CD4-positive, alpha-beta T cell treated with Interleukin-6 at 100 ng/mL for 8 hours (primary cell): ENCODE results near the gene USP13.
A peak's percentile ranks its signal among the peaks of the same experiment; 100 is the strongest.
"Not testable (repeated sequence)": the region's sequence is repeated elsewhere in the genome, so short reads cannot be mapped to it uniquely, and the experiment has no call there.

Experiments
- DNase-seq: peaks from one replicate; pipeline ENCODE4 v3.0.0-alpha.2; 2020; ENCODE audit warnings: mixed read lengths, low spot score

Gene USP13

GRCh38 chr3:179652447-179653095, at the start of gene USP13:
TSS of gene USP13 (plus strand) at chr3:179653040. CDS start at chr3:179653226, 186 bp downstream.
- peak; percentile 54 for DNase-seq

DNA sequence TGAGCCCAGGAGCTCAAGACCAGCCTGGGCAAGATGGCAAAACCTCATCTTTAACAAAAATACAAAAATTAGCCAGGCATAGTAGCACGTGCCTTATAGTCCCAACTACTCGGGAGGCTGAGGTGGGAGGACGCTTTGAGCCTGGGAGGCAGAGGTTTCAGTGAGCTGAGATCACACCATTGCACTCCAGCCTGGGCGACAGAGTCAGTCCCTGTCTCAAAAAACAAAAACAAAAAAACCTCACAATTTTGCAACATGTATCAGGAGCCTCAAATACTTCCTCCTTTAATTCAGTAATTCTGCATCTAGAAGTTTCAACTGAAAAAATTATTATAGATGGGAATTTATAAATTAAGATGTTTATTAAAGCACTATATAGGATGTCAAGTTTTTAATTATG, 49.5 kb upstream of the USP13 start:
- DNase-seq = no peak

- no peak for DNase-seq
Measured at GRCh38 chr3:179603831-179604230, 49.0 kb upstream of the USP13 start.

DNA sequence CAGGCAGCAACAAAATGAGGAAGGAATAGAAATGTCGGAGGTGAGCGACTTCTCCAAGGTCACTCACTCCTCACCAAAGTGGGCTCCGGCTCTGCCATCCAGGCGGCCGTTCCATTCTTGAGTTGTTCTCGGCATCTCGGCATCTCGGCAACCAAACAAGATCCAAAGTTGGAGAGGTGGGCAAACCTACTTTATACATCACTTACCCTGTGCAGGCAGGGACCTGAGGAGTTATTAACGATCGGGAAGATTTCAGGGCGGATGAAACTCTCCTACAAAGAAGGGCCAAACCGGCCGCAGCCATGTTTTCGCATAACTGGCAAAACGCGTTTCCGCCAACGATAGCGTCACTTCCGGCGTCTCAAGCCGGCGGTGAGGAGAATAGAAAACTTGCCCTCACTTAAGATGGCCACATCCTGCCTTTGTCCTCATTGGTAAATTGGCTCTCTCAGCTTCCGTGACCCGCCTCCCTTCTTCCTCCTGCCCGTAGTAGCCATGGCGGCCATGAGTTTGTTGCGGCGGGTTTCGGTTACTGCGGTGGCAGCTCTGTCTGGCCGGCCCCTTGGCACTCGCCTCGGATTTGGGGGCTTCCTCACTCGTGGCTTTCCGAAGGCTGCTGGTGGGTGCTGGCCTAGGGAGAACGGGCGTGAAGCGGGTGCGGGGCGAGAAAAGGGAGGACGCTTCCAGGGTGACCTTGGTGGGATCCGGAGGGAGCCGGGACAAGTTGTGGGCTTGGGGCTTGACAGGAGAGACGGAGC, 48.3 kb upstream of the USP13 start, which contains the start of the genes MRPL47 and NDUFB5:
TSS of gene MRPL47 (minus strand) at position 318 of the 758 bp plus-strand sequence. CDS start at position 304, 14 bp downstream.
TSS of gene NDUFB5 (plus strand) at position 474 of the 758 bp plus-strand sequence. CDS start at position 496, 22 bp downstream.
- peak; percentile 92 for DNase-seq

GRCh38 chr3:179606534-179607085, 46.2 kb upstream of the USP13 start:
- DNase-seq = no peak

- no peak for DNase-seq
Measured at GRCh38 chr3:179608931-179609720, 43.7 kb upstream of the USP13 start.

- no peak for DNase-seq
Measured at GRCh38 chr3:179610066-179610465, 42.8 kb upstream of the USP13 start.

DNA sequence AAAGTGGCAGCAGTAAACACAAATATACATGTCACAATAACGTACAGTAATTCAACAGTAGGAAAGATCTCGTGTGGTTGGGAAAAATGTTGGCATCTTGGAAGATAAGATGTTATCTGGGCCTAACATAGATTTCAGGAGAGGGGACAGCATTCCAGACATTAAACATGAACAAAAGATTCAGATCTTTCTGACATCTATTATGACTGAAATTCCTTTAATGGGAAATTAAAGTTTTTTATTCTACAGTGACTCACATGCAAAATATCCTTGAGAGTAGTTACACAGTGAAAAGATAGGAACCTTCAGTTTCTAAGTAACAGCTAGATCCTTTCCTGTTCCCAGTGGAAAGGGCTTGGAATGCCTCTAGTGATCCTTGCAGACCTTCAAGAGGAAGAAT, 39.0 kb upstream of the USP13 start:
- no peak for DNase-seq

DNA sequence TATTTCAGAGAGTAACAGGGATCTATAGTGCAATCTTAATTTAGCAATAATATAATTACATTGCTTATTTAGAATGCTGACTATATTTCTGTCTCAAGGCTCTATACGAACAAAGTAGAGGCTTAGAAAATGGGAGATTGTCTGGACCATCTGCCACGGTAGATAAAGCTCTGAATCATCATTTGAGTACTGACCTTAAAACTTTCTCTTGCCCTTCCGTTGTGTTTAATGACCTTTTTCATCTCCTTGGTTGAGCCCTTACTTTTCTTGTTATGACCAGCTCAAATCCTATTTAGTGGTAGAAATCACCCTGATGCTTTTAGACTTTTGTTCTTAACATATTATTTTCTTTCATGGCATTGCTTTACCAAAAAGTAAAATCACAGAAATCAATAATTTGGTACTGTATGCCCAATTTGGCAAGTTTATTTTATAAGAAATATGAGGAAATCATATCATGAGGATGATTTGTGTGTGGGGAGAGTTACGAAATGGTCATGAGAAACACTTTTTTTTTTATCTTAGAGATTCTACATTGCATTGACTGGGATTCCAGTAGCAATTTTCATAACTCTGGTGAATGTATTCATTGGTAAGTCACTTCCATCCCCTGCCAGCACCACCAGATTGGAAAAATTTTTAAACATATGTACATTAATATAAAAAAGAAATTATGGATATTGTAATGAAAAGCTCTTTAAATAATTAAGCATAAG, 37.2 kb upstream of the USP13 start:
- no peak for DNase-seq

GRCh38 chr3:179622023-179622422, 30.8 kb upstream of the USP13 start:
- DNase-seq = no peak

DNA sequence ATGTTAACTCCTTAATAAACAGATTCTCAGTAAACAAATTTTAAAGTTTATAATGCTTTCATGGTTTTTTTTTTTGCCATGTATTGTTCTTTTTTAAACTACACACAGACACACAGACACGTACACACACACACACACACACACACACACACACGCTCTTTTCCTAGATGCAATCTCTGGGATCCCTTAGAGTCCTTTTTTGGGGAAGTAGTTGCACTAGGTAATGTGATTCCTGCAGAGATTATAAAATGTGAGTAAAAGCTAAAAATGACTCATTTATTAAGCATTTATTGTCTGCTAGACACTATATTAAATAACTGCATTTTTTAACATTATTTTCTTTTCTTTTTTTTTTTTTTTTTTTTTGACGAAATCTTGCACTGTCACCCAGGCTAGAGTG, 28.4 kb upstream of the USP13 start:
- DNase-seq = no peak

DNA sequence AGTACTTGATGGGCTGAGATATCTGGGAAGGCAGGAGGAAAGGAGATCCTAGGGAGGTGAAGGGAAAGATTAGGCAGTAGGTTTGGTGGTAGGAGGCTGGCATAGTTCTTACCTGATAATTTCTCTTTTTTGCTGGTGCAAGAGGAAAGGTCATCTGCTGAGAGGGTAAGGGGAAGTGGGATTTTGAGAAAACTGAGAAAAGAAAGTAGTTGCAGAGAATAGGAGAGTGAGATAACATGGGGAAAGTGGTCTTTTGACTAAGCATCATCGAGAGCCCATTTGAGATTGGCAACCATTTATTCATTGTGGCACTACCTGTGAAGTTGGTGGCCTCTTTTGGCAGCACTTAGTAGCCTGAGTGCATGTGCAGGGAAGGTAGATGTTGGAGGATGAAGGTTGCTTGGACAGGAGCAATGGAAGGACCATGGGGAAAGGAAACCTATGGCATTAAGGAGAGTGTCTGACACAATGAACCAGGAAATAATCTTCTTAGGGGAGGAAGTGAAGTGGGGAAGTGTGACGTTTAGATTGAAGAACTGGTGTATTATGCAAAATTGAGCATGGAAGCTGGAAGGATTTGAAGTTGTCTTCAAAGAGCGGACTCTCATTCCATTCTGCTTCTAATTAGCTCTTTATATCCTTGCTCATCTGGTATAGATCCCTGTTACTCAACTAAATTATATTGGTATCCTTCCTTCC, 21.9 kb upstream of the USP13 start:
- DNase-seq = no peak

DNA sequence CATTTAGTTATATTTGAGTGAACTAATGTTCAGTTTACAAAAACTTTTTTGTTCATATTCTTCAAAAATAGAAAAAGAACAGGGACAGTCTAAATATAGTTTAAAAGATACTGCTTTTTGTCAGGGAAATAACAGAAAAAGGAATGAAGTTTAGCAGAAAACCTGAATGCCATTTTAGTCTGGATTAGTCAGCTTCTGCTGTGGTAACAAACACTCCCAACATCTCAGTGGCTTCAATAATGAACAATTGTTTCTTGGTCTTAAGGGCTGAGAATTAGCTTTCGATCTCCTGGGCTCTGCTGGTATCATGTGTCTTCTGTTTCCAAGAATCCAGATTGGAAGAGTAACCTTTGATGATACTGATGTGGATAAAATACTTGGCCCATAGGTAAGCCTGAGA, 12.4 kb upstream of the USP13 start:
- no peak for DNase-seq

DNA sequence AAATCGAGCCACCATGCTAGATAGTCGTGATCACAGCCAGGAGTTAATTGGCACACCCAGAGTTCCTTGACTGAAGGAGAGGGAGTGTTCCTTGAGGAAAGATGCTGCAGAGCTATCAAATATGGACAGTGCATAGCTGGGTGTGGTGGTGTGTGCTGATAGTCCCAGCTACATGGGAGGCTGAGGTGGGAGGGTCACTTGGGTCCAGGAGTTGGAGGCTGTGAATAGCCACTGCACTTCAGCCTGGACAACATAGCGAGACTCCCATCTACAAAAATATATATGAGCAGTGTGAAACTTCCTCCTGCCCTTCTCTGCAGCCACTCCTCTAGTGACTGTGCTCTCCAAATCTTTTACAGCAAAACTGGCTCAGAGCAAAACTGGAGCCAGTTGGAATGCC, 10.0 kb upstream of the USP13 start:
- DNase-seq = no peak

DNA sequence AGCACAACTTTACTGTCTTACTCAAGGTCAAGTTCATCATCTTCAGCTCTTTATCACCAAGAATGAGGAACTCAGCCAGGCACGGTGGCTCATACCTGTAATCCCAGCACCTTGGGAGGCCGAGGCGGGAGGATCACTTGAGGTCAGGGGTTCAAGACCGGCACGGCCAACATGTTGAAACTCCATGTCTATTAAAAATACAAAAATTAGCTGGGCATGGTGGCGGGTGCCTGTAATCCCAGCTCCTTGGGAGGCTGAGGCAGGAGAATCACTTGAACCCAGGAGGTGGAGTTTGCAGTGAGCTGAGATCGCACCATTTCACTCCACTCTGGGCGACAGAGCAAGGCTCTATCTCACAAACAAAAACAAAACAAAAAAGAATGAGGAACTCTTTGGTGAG, 9.0 kb upstream of the USP13 start:
- DNase-seq = not testable (repeated sequence)

GRCh38 chr3:179646177-179646576, 6.7 kb upstream of the USP13 start:
- no peak for DNase-seq

DNA sequence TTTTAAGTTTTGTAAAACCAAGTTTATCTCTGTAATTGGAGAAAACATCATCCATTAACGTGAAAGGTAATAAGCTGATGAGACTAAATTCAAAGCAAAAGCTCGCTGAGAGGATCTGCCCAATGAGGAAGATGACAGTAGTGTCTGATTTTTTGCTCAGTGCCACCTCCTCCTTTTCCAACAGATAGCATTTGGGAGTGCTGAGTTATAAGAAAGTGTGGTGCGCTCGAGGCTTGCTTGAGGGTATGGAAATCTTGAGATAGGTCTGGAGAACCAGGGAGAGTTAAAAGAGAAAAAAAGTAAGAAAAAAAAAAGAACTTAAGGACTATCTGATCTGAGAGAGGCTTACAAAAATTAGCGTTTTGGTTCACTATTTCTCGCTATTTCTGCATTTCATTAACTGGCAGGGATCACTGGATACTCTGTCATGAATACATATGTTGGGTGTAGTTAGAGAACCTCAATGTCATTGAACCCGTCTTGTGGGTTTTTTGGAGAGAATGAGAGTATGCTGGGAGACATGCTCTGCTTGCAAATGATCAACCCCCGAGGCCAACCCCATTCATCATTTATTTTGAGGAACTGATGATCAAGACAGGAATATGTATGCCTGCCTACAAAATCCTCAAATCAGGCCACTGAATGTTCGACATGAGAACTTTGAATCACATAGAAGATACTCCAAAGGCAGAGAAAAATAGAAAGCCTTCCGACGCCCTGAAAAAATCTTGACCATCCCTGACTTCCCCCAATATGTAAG, 973 bp upstream of the USP13 start:
- DNase-seq = no peak

DNA sequence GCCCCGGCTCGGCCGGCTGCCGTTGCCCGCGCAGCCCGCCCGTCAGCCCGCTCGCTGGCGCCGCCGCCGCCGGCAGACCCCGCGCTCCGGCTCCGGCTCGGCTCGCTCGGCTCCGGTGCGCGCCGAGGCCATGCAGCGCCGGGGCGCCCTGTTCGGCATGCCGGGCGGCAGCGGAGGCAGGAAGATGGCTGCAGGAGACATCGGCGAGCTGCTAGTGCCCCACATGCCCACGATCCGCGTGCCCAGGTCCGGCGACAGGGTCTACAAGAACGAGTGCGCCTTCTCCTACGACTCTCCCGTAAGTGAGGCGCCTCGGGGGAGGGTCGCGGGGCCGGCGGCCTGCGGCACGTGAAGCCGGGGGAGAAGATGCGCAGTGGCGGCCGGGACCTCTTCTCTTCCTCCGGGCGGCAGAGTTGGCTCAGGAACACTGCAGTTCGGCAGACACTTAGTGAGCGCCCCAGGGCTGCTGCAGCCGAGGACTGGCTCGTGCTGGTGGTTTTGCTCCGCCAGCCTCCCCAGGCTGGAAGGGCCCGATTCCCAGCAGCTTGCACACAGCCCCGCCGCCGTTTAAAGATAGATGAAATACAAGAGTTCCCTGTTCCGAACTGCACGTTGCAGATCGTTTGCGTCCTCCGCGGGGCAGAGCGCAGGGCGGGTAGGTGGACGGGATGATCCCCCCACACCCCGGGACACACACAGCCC, 407 bp downstream of the USP13 start:
- DNase-seq = peak; percentile 58

GRCh38 chr3:179655236-179655635, 2.4 kb downstream of the USP13 start:
- DNase-seq = no peak

- DNase-seq = no peak
Measured at GRCh38 chr3:179658606-179659005, 5.8 kb downstream of the USP13 start.
